Measurements from ENCODE around the gene TSLP. TPM values are rescaled to one million over a fixed set of nuclear protein-coding genes. Genes with fewer than 3 reads are reported as not detected.
A peak's percentile ranks its signal among the peaks of the same experiment; 100 is the strongest.

TSLP gene
- total and polyA plus RNA-seq, 9 of the 15 experiments (the other 6 are each of a cell fraction or from before 2014, with no cell fraction given), result 0.09 to 2.8 (median 1.2) TPM

DNA sequence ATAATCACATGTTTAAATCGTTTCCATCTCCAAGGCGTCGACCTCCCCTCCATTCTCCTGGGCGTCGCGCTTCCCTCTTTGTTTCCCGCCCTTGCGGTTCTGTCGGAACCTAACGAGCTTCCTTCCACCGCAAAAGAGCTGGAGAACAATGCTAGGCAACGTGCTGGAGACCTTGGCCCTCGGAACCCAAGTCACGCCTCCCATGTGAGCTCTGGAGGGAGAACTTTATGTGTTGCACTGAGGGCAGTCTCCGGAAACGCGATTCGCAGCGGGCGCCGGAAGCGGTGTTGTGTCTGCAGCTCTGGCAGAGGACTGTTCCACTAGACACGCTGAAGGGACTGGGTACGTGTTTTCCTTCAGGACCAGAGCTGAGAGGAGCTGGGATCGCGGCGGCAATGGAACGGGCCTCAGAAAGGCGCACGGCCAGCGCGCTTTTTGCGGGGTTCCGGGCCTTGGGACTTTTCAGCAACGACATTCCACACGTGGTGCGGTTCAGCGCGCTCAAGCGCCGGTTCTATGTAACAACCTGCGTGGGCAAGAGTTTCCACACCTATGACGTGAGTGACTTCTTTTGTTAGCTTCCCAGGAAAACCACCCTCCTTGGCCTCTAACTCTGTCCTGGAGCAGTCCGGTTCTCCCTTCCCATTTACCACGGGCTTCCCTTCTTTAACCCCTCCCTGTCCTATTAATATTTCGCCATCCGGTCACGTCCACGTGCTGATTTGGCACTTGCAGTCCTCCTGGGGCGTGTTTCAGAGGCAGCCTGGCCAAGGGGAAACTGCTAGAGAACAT is 20.7 kb downstream of the TSLP start, which contains the start of gene WDR36 (continued):
- TF ChIP-seq, protein P1, sequence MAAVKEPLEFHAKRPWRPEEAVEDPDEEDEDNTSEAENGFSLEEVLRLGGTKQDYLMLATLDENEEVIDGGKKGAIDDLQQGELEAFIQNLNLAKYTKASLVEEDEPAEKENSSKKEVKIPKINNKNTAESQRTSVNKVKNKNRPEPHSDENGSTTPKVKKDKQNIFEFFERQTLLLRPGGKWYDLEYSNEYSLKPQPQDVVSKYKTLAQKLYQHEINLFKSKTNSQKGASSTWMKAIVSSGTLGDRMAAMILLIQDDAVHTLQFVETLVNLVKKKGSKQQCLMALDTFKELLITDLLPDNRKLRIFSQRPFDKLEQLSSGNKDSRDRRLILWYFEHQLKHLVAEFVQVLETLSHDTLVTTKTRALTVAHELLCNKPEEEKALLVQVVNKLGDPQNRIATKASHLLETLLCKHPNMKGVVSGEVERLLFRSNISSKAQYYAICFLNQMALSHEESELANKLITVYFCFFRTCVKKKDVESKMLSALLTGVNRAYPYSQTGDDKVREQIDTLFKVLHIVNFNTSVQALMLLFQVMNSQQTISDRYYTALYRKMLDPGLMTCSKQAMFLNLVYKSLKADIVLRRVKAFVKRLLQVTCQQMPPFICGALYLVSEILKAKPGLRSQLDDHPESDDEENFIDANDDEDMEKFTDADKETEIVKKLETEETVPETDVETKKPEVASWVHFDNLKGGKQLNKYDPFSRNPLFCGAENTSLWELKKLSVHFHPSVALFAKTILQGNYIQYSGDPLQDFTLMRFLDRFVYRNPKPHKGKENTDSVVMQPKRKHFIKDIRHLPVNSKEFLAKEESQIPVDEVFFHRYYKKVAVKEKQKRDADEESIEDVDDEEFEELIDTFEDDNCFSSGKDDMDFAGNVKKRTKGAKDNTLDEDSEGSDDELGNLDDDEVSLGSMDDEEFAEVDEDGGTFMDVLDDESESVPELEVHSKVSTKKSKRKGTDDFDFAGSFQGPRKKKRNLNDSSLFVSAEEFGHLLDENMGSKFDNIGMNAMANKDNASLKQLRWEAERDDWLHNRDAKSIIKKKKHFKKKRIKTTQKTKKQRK (IDR thresholded peaks at IDR 0.05; ENCODE audit: borderline replicate concordance, low read depth, low read length), result no peak
- TF ChIP-seq ZNF77 (CRISPR knock-in tag; IDR thresholded peaks at IDR 0.05) (no peak), RNF2 (IDR thresholded peaks at IDR 0.05) (peak; percentile 91), ZNF197 (CRISPR knock-in tag; IDR thresholded peaks at IDR 0.05; ENCODE audit: low read depth) (no peak), MEF2D (tag; conservative IDR thresholded peaks at IDR 0.05; ENCODE audit: low read depth) (peak; percentile 73), ZNF174 (CRISPR knock-in tag; IDR thresholded peaks at IDR 0.05) (no peak), GTF2E2 (tag; IDR thresholded peaks at IDR 0.05) (peak; percentile 86; the same call in 1 of the 2 replicates), TAL1 (IDR thresholded peaks at IDR 0.05) (no peak), KLF10 (CRISPR knock-in tag; IDR thresholded peaks at IDR 0.05) (no peak), EZH2 (IDR thresholded peaks at IDR 0.05; ENCODE audit: borderline replicate concordance, low read depth, low read length) (no peak), SETDB1 (IDR thresholded peaks at IDR 0.05; ENCODE audit: low read length) (no peak), CC2D1A (IDR thresholded peaks at IDR 0.05) (peak; percentile 64; the same call in 1 of the 2 replicates), FOXJ2 (tag; IDR thresholded peaks at IDR 0.05) (peak; percentile 64; the same call in 1 of the 2 replicates), HDAC6 (IDR thresholded peaks at IDR 0.05; ENCODE audit: low read depth, low read length) (no peak), NR4A1 (CRISPR knock-in tag; IDR thresholded peaks at IDR 0.05) (0 out of 2 replicates have a peak, but pooled peaks have one; percentile 80), NR4A1 (tag; IDR thresholded peaks at IDR 0.05) (no peak), ZNF354B (CRISPR knock-in tag; IDR thresholded peaks at IDR 0.05) (no peak), RBM34 (IDR thresholded peaks at IDR 0.05; ENCODE audit: borderline replicate concordance, insufficient read depth, low read length) (no peak), ZNF408 (CRISPR knock-in tag; IDR thresholded peaks at IDR 0.05; ENCODE audit: low read depth) (no peak), FOXP1 (CRISPR knock-in tag; IDR thresholded peaks at IDR 0.05) (peak; percentile 96)
- TF ChIP-seq, protein P2, sequence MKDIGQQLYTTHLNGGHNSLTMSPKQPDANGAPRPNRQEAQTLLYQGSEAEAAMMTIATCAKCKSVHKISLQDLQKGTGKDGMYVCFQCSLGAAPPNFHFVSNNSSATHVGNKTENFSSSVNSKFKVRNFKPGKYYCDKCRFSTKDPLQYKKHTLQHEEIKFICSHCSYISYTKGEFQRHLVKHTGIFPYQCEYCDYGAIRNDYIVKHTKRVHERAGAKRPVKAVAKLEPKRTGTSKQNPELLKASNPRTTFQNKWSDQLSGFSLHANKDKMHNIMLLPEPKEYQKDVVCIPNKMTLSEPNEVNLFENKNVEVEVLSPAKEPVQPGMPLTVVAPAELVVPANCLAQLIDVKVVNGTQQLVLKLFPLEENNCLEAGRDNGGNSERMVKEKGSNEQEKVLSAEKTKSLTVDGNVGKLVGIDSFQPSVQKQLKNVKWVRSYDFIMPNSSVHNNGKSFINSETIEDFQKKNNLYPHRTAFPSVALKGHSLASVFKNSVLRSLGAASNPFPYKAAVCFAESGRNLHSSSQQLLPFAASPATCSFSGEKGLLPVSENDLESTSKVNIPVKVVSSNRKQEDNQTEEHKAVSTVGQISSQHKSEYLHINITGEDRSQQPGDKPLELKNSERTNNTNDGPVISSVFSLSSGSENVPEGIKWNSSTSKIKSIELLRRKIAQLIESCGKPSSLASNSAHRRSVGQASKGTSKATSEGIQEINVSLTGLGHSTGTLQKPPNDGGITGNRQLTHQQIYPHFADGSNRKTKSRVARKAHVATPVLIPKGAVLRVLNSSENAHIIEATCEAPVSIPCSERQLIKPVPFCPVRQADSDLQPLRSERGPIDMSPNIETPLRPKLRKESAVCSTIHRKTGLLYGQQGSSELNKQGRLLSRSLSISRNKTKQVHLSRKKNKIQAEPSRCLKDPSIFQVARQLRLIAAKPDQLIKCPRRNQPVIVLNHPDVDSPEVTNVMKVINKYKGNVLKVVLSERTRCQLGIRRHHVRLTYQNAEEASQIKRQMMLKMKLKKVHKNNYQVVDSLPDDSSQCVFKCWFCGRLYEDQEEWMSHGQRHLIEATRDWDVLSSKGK (CRISPR knock-in tag; IDR thresholded peaks at IDR 0.05), result no peak
- TF ChIP-seq, protein P3, sequence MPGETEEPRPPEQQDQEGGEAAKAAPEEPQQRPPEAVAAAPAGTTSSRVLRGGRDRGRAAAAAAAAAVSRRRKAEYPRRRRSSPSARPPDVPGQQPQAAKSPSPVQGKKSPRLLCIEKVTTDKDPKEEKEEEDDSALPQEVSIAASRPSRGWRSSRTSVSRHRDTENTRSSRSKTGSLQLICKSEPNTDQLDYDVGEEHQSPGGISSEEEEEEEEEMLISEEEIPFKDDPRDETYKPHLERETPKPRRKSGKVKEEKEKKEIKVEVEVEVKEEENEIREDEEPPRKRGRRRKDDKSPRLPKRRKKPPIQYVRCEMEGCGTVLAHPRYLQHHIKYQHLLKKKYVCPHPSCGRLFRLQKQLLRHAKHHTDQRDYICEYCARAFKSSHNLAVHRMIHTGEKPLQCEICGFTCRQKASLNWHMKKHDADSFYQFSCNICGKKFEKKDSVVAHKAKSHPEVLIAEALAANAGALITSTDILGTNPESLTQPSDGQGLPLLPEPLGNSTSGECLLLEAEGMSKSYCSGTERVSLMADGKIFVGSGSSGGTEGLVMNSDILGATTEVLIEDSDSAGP (CRISPR knock-in tag; IDR thresholded peaks at IDR 0.05), result peak; percentile 63; the same call in 1 of the 2 replicates
